ENCODE measurements around the gene RNF151.

Gene RNF151

GRCh38 chr16:1980770-1981087, 14.1 kb downstream of the RNF151 start:
- peaks cover 29% of the 10 kb centered on the region for H3K36me3 ChIP-seq (ENCODE audit: control insufficient read depth, insufficient read depth, low read length)
- peak overlapping the region; percentile 57; the same call in 1 of the 2 replicates for H3K4me3 ChIP-seq (ENCODE audit: low read depth, low read length)
- H3K27me3 ChIP-seq (ENCODE audit: control insufficient read depth, insufficient read depth, low read length), result peaks cover 41% of the 10 kb centered on the region
- H3K9ac ChIP-seq (ENCODE audit: low read depth, low read length), result no peak overlapping the region
- H3K4me1 ChIP-seq (ENCODE audit: control insufficient read depth, insufficient read depth, low read length), result peaks cover 27% of the 10 kb centered on the region
- no peak overlapping the region for H3K27ac ChIP-seq (ENCODE audit: low read depth, low read length)
- no peaks in the 10 kb centered on the region for H3K9me3 ChIP-seq (ENCODE audit: control insufficient read depth, insufficient read depth, low read length)

- Histone ChIP-seq H3K9me3 (ENCODE audit: control insufficient read depth, insufficient read depth, low read length) (no peaks in the 10 kb centered on the region), H3K9ac (ENCODE audit: low read depth, low read length) (no peak within 1 kb of the TSS), H3K4me3 (ENCODE audit: low read depth, low read length) (peak within 1 kb of the TSS; percentile 57), H3K27ac (ENCODE audit: low read depth, low read length) (no peak within 1 kb of the TSS), H3K4me1 (ENCODE audit: control insufficient read depth, insufficient read depth, low read length) (peaks cover 27% of the 10 kb centered on the region), H3K36me3 (ENCODE audit: control insufficient read depth, insufficient read depth, low read length) (peaks cover 29% of the 10 kb centered on the region), H3K27me3 (ENCODE audit: control insufficient read depth, insufficient read depth, low read length) (peaks cover 41% of the 10 kb centered on the region)
Observed at GRCh38 chr16:1981398-1981836, 14.8 kb downstream of the RNF151 start, which contains the start of gene NOXO1. Gene NOXO1 (minus strand): TSS chr16:1981469. CDS start chr16:1981179, 290 bp downstream.

GRCh38 chr16:1982013-1982433, 15.4 kb downstream of the RNF151 start:
- H3K4me1 ChIP-seq (ENCODE audit: control insufficient read depth, insufficient read depth, low read length), result peaks cover 27% of the 10 kb centered on the region
- H3K27ac ChIP-seq (ENCODE audit: low read depth, low read length), result no peak overlapping the region
- H3K4me3 ChIP-seq (ENCODE audit: low read depth, low read length), result no peak overlapping the region
- H3K36me3 ChIP-seq (ENCODE audit: control insufficient read depth, insufficient read depth, low read length), result peaks cover 29% of the 10 kb centered on the region
- H3K9me3 ChIP-seq (ENCODE audit: control insufficient read depth, insufficient read depth, low read length), result no peaks in the 10 kb centered on the region
- no peak overlapping the region for H3K9ac ChIP-seq (ENCODE audit: low read depth, low read length)
- peaks cover 41% of the 10 kb centered on the region for H3K27me3 ChIP-seq (ENCODE audit: control insufficient read depth, insufficient read depth, low read length)

GRCh38 chr16:1982991-1983543, 16.4 kb downstream of the RNF151 start:
- peak overlapping the region; percentile 81 for H3K4me3 ChIP-seq (ENCODE audit: low read depth, low read length)
- peaks cover 27% of the 10 kb centered on the region for H3K4me1 ChIP-seq (ENCODE audit: control insufficient read depth, insufficient read depth, low read length)

GRCh38 chr16:1983544-1984346, 17.1 kb downstream of the RNF151 start, which contains the start of gene GFER:
Gene GFER (plus strand): TSS chr16:1984193. CDS start chr16:1984219, 26 bp downstream.
- peaks cover 18% of the 10 kb centered on the region for H3K36me3 ChIP-seq (ENCODE audit: control insufficient read depth, insufficient read depth, low read length)
- H3K27ac ChIP-seq (ENCODE audit: low read depth, low read length), result peak within 1 kb of the TSS; percentile 87
- no peaks in the 10 kb centered on the region for H3K9me3 ChIP-seq (ENCODE audit: control insufficient read depth, insufficient read depth, low read length)
- peak within 1 kb of the TSS; percentile 86 for H3K9ac ChIP-seq (ENCODE audit: low read depth, low read length)
- peaks cover 30% of the 10 kb centered on the region for H3K4me1 ChIP-seq (ENCODE audit: control insufficient read depth, insufficient read depth, low read length)
- H3K27me3 ChIP-seq (ENCODE audit: control insufficient read depth, insufficient read depth, low read length), result peaks cover 44% of the 10 kb centered on the region
- peak within 1 kb of the TSS; percentile 81 for H3K4me3 ChIP-seq (ENCODE audit: low read depth, low read length)

More at GRCh38 chr16:1982991-1983543, 16.4 kb downstream of the RNF151 start:
- Histone ChIP-seq H3K9ac (ENCODE audit: low read depth, low read length) (no peak overlapping the region), H3K9me3 (ENCODE audit: control insufficient read depth, insufficient read depth, low read length) (no peaks in the 10 kb centered on the region), H3K36me3 (ENCODE audit: control insufficient read depth, insufficient read depth, low read length) (peaks cover 20% of the 10 kb centered on the region), H3K27me3 (ENCODE audit: control insufficient read depth, insufficient read depth, low read length) (peaks cover 41% of the 10 kb centered on the region), H3K27ac (ENCODE audit: low read depth, low read length) (peak overlapping the region; percentile 87)

GRCh38 chr16:1984347-1985225, 17.9 kb downstream of the RNF151 start:
- Histone ChIP-seq H3K27me3 (ENCODE audit: control insufficient read depth, insufficient read depth, low read length) (peaks cover 49% of the 10 kb centered on the region), H3K9me3 (ENCODE audit: control insufficient read depth, insufficient read depth, low read length) (no peaks in the 10 kb centered on the region), H3K36me3 (ENCODE audit: control insufficient read depth, insufficient read depth, low read length) (peaks cover 18% of the 10 kb centered on the region), H3K9ac (ENCODE audit: low read depth, low read length) (peak overlapping the region; percentile 86), H3K4me3 (ENCODE audit: low read depth, low read length) (peak overlapping the region; percentile 81), H3K4me1 (ENCODE audit: control insufficient read depth, insufficient read depth, low read length) (peaks cover 36% of the 10 kb centered on the region), H3K27ac (ENCODE audit: low read depth, low read length) (peak overlapping the region; percentile 87)

- H3K4me1 ChIP-seq (ENCODE audit: control insufficient read depth, insufficient read depth, low read length), result peaks cover 33% of the 10 kb centered on the region
- H3K27ac ChIP-seq (ENCODE audit: low read depth, low read length), result no peak overlapping the region
- H3K9ac ChIP-seq (ENCODE audit: low read depth, low read length), result no peak overlapping the region
Observed at GRCh38 chr16:1985466-1986150, 19.0 kb downstream of the RNF151 start.

GRCh38 chr16:1987198-1987597, 20.5 kb downstream of the RNF151 start:
- Histone ChIP-seq H3K27ac (ENCODE audit: low read depth, low read length) (no peak overlapping the region), H3K4me1 (ENCODE audit: control insufficient read depth, insufficient read depth, low read length) (peaks cover 35% of the 10 kb centered on the region), H3K9ac (ENCODE audit: low read depth, low read length) (no peak overlapping the region), H3K27me3 (ENCODE audit: control insufficient read depth, insufficient read depth, low read length) (peaks cover 37% of the 10 kb centered on the region), H3K4me3 (ENCODE audit: low read depth, low read length) (no peak overlapping the region), H3K9me3 (ENCODE audit: control insufficient read depth, insufficient read depth, low read length) (no peaks in the 10 kb centered on the region), H3K36me3 (ENCODE audit: control insufficient read depth, insufficient read depth, low read length) (peaks cover 18% of the 10 kb centered on the region)

More at GRCh38 chr16:1985466-1986150, 19.0 kb downstream of the RNF151 start:
- peaks cover 18% of the 10 kb centered on the region for H3K36me3 ChIP-seq (ENCODE audit: control insufficient read depth, insufficient read depth, low read length)
- H3K9me3 ChIP-seq (ENCODE audit: control insufficient read depth, insufficient read depth, low read length), result no peaks in the 10 kb centered on the region
- peaks cover 40% of the 10 kb centered on the region for H3K27me3 ChIP-seq (ENCODE audit: control insufficient read depth, insufficient read depth, low read length)
- 0 out of 2 replicates have a peak overlapping the region, but pooled peaks have one; percentile 81 for H3K4me3 ChIP-seq (ENCODE audit: low read depth, low read length)

- no peak within 1 kb of the TSS for H3K9ac ChIP-seq (ENCODE audit: low read depth, low read length)
Observed at GRCh38 chr16:1989209-1990100, 22.8 kb downstream of the RNF151 start, which contains the start of gene SYNGR3. Gene SYNGR3 (plus strand): TSS chr16:1989970. CDS start chr16:1990103, 133 bp downstream.

More at GRCh38 chr16:1989209-1990100, 22.8 kb downstream of the RNF151 start, which contains the start of gene SYNGR3:
- Histone ChIP-seq H3K36me3 (ENCODE audit: control insufficient read depth, insufficient read depth, low read length) (peaks cover 18% of the 10 kb centered on the region), H3K27ac (ENCODE audit: low read depth, low read length) (peak within 1 kb of the TSS; percentile 50), H3K4me1 (ENCODE audit: control insufficient read depth, insufficient read depth, low read length) (peaks cover 28% of the 10 kb centered on the region), H3K27me3 (ENCODE audit: control insufficient read depth, insufficient read depth, low read length) (peaks cover 26% of the 10 kb centered on the region), H3K4me3 (ENCODE audit: low read depth, low read length) (peak within 1 kb of the TSS; percentile 78), H3K9me3 (ENCODE audit: control insufficient read depth, insufficient read depth, low read length) (no peaks in the 10 kb centered on the region)
